ENCODE results near the gene DTD2. TPM values are rescaled to one million over a fixed set of nuclear protein-coding genes. Genes with fewer than 3 reads are reported as not detected.
A peak's percentile ranks its signal among the peaks of the same experiment; 100 is the strongest.

The DTD2 gene
- total and polyA plus RNA-seq, 2 donors from 2014 or later = 7.7 to 16.2 TPM

GRCh38 chr14:31426663-31427062 is 30.6 kb downstream of the DTD2 start:
- intact Hi-C loops (cut with DNase I) = no loop called here
- H3K4me1 ChIP-seq (ENCODE audit: control insufficient read depth in 2 of 3, insufficient read depth in 2 of 3, low read depth in 1 of 3, low read length in 3 of 3) = no peaks in the 10 kb centered on the region
- no peak for FAIRE-seq

GRCh38 chr14:31425905-31426304 is 31.4 kb downstream of the DTD2 start:
- no peaks in the 10 kb centered on the region for H3K36me3 ChIP-seq (ENCODE audit: control insufficient read depth in 2 of 3, insufficient read depth in 3 of 3, low read length in 3 of 3)
- no peaks in the 10 kb centered on the region for H3K27me3 ChIP-seq (ENCODE audit: control insufficient read depth, insufficient read depth, low read length)
- no peak overlapping the region for H3K4me3 ChIP-seq (ENCODE audit: low read length in 3 of 3)
- FAIRE-seq (no peak), DNase-seq (no peak)
- H3K4me1 ChIP-seq (ENCODE audit: control insufficient read depth in 2 of 3, insufficient read depth in 2 of 3, low read depth in 1 of 3, low read length in 3 of 3) = no peaks in the 10 kb centered on the region
- intact Hi-C loops (cut with DNase I) = no loop called here
- H3K27ac ChIP-seq (ENCODE audit: low read depth in 2 of 2, low read length in 2 of 2) = no peak overlapping the region
- H3K9me3 ChIP-seq (ENCODE audit: control insufficient read depth in 2 of 3, insufficient read depth in 1 of 3, low read length in 3 of 3) = no peaks in the 10 kb centered on the region
- H3K9ac ChIP-seq (ENCODE audit: low read length in 3 of 3) = no peak overlapping the region
- TF ChIP-seq CTCF (IDR thresholded peaks at IDR 0.05; ENCODE audit: borderline replicate concordance, extremely low read depth, insufficient read depth) = no peak

More at GRCh38 chr14:31426663-31427062, 30.6 kb downstream of the DTD2 start:
- Histone ChIP-seq H3K9me3 (ENCODE audit: control insufficient read depth in 2 of 3, insufficient read depth in 1 of 3, low read length in 3 of 3) (no peaks in the 10 kb centered on the region), H3K9ac (ENCODE audit: low read length in 3 of 3) (no peak overlapping the region), H3K27ac (ENCODE audit: low read depth in 2 of 2, low read length in 2 of 2) (no peak overlapping the region), H3K4me3 (ENCODE audit: low read length in 3 of 3) (no peak overlapping the region), H3K36me3 (ENCODE audit: control insufficient read depth in 2 of 3, insufficient read depth in 3 of 3, low read length in 3 of 3) (no peaks in the 10 kb centered on the region), H3K27me3 (ENCODE audit: control insufficient read depth, insufficient read depth, low read length) (no peaks in the 10 kb centered on the region)
- DNase-seq = no peak
- TF ChIP-seq CTCF (IDR thresholded peaks at IDR 0.05; ENCODE audit: borderline replicate concordance, extremely low read depth, insufficient read depth) = no peak

- Histone ChIP-seq H3K36me3 (ENCODE audit: control insufficient read depth in 2 of 3, insufficient read depth in 3 of 3, low read length in 3 of 3) (no peaks in the 10 kb centered on the region), H3K27me3 (ENCODE audit: control insufficient read depth, insufficient read depth, low read length) (no peaks in the 10 kb centered on the region), H3K4me1 (ENCODE audit: control insufficient read depth in 2 of 3, insufficient read depth in 2 of 3, low read depth in 1 of 3, low read length in 3 of 3) (peaks cover 2 to 11% (median 3%) of the 10 kb centered on the region in 3 donors), H3K4me3 (ENCODE audit: low read length in 3 of 3) (peak overlapping the region; percentile 88 to 98 (median 88)), H3K9ac (ENCODE audit: low read length in 3 of 3) (peak overlapping the region in 1 of 3 donors; percentile 43), H3K9me3 (ENCODE audit: control insufficient read depth in 2 of 3, insufficient read depth in 1 of 3, low read length in 3 of 3) (no peaks in the 10 kb centered on the region), H3K27ac (ENCODE audit: low read depth in 2 of 2, low read length in 2 of 2) (no peak overlapping the region)
- intact Hi-C loops (cut with DNase I) = no loop called here
- no peak for FAIRE-seq
- no peak for DNase-seq
- no peak for TF ChIP-seq CTCF (IDR thresholded peaks at IDR 0.05; ENCODE audit: borderline replicate concordance, extremely low read depth, insufficient read depth)
These were observed 36.1 kb downstream of the DTD2 start for GRCh38 chr14:31421200-31421599.
